B cell (primary cell): ENCODE data around the gene CHRM4. TPM values are rescaled to one million over a fixed set of nuclear protein-coding genes. Genes with fewer than 3 reads are reported as not detected.

ENCODE experiments used
- ATAC-seq: fragments of 200-7000 bp; cut with Tn5 transposase; one replicate; pipeline ENCODE4 v1.10.0; 2021; ENCODE audit warnings: low read depth, mild to moderate bottlenecking, moderate number of reproducible peaks, moderate library complexity
- CTCF ChIA-PET: fragments of 350-600 bp; sonication (Branson Sonifier 250); formaldehyde crosslinking; loops from one replicate; lab custom pipeline; 2021; ENCODE audit warnings: antibody characterized with exemption, inconsistent platforms; lab: Charles Lee
- POLR2A ChIA-PET: fragments of 350-600 bp; sonication (Branson Sonifier 250); formaldehyde crosslinking; loops from one replicate; lab custom pipeline; 2021; ENCODE audit warnings: antibody characterized with exemption; lab: Charles Lee
- DNase-seq: peaks from one replicate; pipeline ENCODE4 v3.0.0; 2013
- H2AFZ ChIP-seq: 2 replicates; pipeline ENCODE4 v1.6.1; 2012; ENCODE audit warnings: mild to moderate bottlenecking, low read depth, low read length; ENCODE audit not compliant: insufficient read depth, poor library complexity, severe bottlenecking
- H3K27ac ChIP-seq, 2 donors: 1 replicate in 1 of 2; 2 replicates in 1 of 2; pipeline ENCODE4 v1.5.1; 2012 to 2013; ENCODE audit warnings: low read length in 2 of 2, mild to moderate bottlenecking in 2 of 2, moderate library complexity in 1 of 2
- H3K27me3 ChIP-seq, 4 experiments: fragments of 200-600 bp in 1 of 4; sonication (generic) in 1 of 4; replicated peaks in 1 of 4; 1 replicate in 2 of 4; 2 replicates in 2 of 4; pipeline versions ENCODE4 v1.6.1 to v1.7.0; 2013 to 2016; ENCODE audit warnings: low read length in 3 of 4, mild to moderate bottlenecking in 2 of 4, mixed read lengths in 1 of 4, moderate library complexity in 1 of 4; ENCODE audit not compliant: insufficient read depth in 4 of 4, control insufficient read depth in 3 of 4; ENCODE audit errors: control extremely low read depth in 1 of 4
- H3K36me3 ChIP-seq, 2 experiments: replicated peaks in 1 of 2; 1 replicate in 1 of 2; 2 replicates in 1 of 2; pipeline versions ENCODE4 v1.6.1 to v1.7.1; 2013; ENCODE audit warnings: low read length in 1 of 2; ENCODE audit not compliant: insufficient read depth in 2 of 2, control insufficient read depth in 1 of 2; ENCODE audit errors: control extremely low read depth in 1 of 2, extremely low read depth in 1 of 2
- H3K4me1 ChIP-seq, 2 donors: fragments of 200-600 bp in 1 of 2; sonication (generic) in 1 of 2; 1 replicate in 1 of 2; 2 replicates in 1 of 2; pipeline versions ENCODE4 v1.5.1 to v1.6.1; 2013 to 2017; ENCODE audit warnings: low read length in 2 of 2; ENCODE audit not compliant: control insufficient read depth in 2 of 2, insufficient read depth in 2 of 2
- H3K4me2 ChIP-seq: replicated peaks from 2 replicates; pipeline ENCODE3; 2012; ENCODE audit warnings: mild to moderate bottlenecking, low read depth, low read length; ENCODE audit not compliant: poor library complexity, severe bottlenecking
- H3K4me3 ChIP-seq, 5 experiments: fragments of 200-600 bp in 1 of 5; sonication (generic) in 1 of 5; 1 replicate in 3 of 5; 2 replicates in 2 of 5; pipeline versions ENCODE4 v1.5.1 to v1.7.0; 2011 to 2016; ENCODE audit warnings: low read length in 4 of 5, mild to moderate bottlenecking in 4 of 5, low read depth in 2 of 5, control low read depth in 1 of 5, moderate library complexity in 1 of 5; ENCODE audit not compliant: insufficient read depth in 1 of 5; ENCODE audit errors: control extremely low read depth in 1 of 5, extremely low read depth in 1 of 5
- H3K79me2 ChIP-seq: fragments of 200-600 bp; sonication (generic); one replicate; pipeline ENCODE4 v1.6.0; 2016; ENCODE audit warnings: low read length; ENCODE audit not compliant: control insufficient read depth, insufficient read depth
- H3K9ac ChIP-seq: fragments of 200-600 bp; sonication (generic); 2 replicates; pipeline ENCODE4 v1.6.1; 2017; ENCODE audit warnings: mild to moderate bottlenecking, low read length, moderate library complexity
- H3K9me3 ChIP-seq, 3 donors: one replicate each; pipeline versions ENCODE4 v1.6.1 to v1.7.1; 2013; ENCODE audit warnings: low read length in 2 of 3; ENCODE audit not compliant: control insufficient read depth in 2 of 3, insufficient read depth in 1 of 3; ENCODE audit errors: control extremely low read depth in 1 of 3
- H4K20me1 ChIP-seq: 2 replicates; pipeline ENCODE4 v1.6.0; 2012; ENCODE audit warnings: mild to moderate bottlenecking, low read length; ENCODE audit not compliant: insufficient read depth, control insufficient read depth, poor library complexity, severe bottlenecking
- H3K27ac Mint-ChIP-seq: one replicate; pipeline ENCODE4 v1.8.0; 2021; ENCODE audit warnings: mixed read lengths
- H3K27me3 Mint-ChIP-seq: one replicate; pipeline ENCODE4 v1.8.0; 2021; ENCODE audit warnings: mixed read lengths
- H3K4me1 Mint-ChIP-seq: one replicate; pipeline ENCODE4 v1.8.0; 2021; ENCODE audit warnings: mixed read lengths
- H3K4me3 Mint-ChIP-seq: one replicate; pipeline ENCODE4 v1.8.0; 2021; ENCODE audit warnings: mixed read lengths
- H3K9me3 Mint-ChIP-seq: one replicate; pipeline ENCODE4 v1.8.0; 2022; ENCODE audit warnings: mixed read lengths; ENCODE audit not compliant: insufficient read depth
- CTCF ChIP-seq: fragments of 200-600 bp; IDR thresholded peaks from one replicate; pipeline ENCODE4 v1.8.0; 2022; ENCODE audit warnings: antibody characterized with exemption, mild to moderate bottlenecking
- EZH2 ChIP-seq: IDR thresholded peaks from 2 replicates; pipeline ENCODE4 v1.6.1; 2012; ENCODE audit warnings: borderline replicate concordance, low read depth, mild to moderate bottlenecking, moderate library complexity, low read length; ENCODE audit not compliant: insufficient read depth, poor library complexity, severe bottlenecking
- WGBS: methylation state at CpG from one replicate; pipeline ENCODE4 v1.1.5; 2013; ENCODE audit warnings: missing lambda C conversion rate; ENCODE audit not compliant: insufficient coverage; 5-methylcytosine and 5-hydroxymethylcytosine counted together
- intact Hi-C: fragments of 100-400 bp; cut with micrococcal nuclease; formaldehyde crosslinking; loops from one replicate; pipeline ENCODE4 v1.10.0; 2022
- polyA plus RNA-seq: library from polyadenylated mRNA; depleted of rRNA; stranded (reverse); fragments of >200 nt; gene quantifications from 2 replicates; pipeline ENCODE4 v1.2.3, GENCODE V29; 2012
- total RNA-seq, 2 donors: library from RNA; stranded (reverse); fragments of 120-200 nt in 1 of 2; gene quantifications; 1 replicate in 1 of 2; 2 replicates in 1 of 2; pipeline versions ENCODE4 v1.2.3 to v1.2.4, GENCODE V29; 2013 to 2022

CHRM4 gene
- total and polyA plus RNA-seq, 2 donors (not counting 1 experiment from before 2014, with no cell fraction given), result 0.49 to 1.4 TPM

- Histone ChIP-seq H4K20me1 (peaks cover 25% of the 10 kb centered on the region), H3K9me3 (no peaks in the 10 kb centered on the region), H3K27ac (no peak overlapping the region), H3K36me3 (no peaks in the 10 kb centered on the region), H3K4me2 (peak overlapping the region; percentile 92), H3K9ac (peak overlapping the region; percentile 66), H3K4me1 (peaks cover 38 to 45% of the 10 kb centered on the region in 2 donors), H2AFZ (peak overlapping the region; percentile 82), H3K79me2 (peaks cover 45% of the 10 kb centered on the region), H3K27me3 (peaks cover 0 to 5% (median 0%) of the 10 kb centered on the region in 4 experiments), H3K4me3 (peak overlapping the region; percentile 22 to 75 (median 55))
- no peak for TF ChIP-seq CTCF
- TF ChIP-seq EZH2, result no peak
- ATAC-seq (no peak), DNase-seq (peak; percentile 32)
- Mint-ChIP-seq H3K4me3 (peak overlapping the region; percentile 91), H3K4me1 (peaks cover 45% of the 10 kb centered on the region), H3K27me3 (peaks cover 7% of the 10 kb centered on the region), H3K9me3 (no peaks in the 10 kb centered on the region), H3K27ac (no peak overlapping the region)
- intact Hi-C loops, result loop anchor here (2.0 to 5.0 kb wide), 4 partner anchors 36 to 541 kb away; partner anchors contain the start of genes MDK, PEX16 and SLC35C1
- ChIA-PET POLR2A (no interaction called here), CTCF (interaction anchor here (0.7 to 2.5 kb wide), 4 partner anchors 14 to 32 kb away, joined by 3 to 7 read pairs (median 3); no protein-coding TSS in a partner anchor)
- 8% methylated on average over 9 of the region's 10 CpGs for WGBS
Measured at GRCh38 chr11:46345881-46346484, 45.6 kb downstream of the CHRM4 start.

- peak overlapping the region; percentile 22 to 75 (median 55) for H3K4me3 ChIP-seq
- H4K20me1 ChIP-seq, result peaks cover 20% of the 10 kb centered on the region
- intact Hi-C loops, result loop anchor here (2.0 to 5.0 kb wide), 3 partner anchors 37 to 428 kb away; partner anchors contain the start of genes MDK and PEX16
- H3K9ac ChIP-seq, result peak overlapping the region; percentile 66
- no peaks in the 10 kb centered on the region for H3K9me3 ChIP-seq
- H3K27ac ChIP-seq, result no peak overlapping the region
- H3K36me3 ChIP-seq, result no peaks in the 10 kb centered on the region
- ChIA-PET POLR2A (no interaction called here), CTCF (interaction anchor here (1.1 to 2.5 kb wide), 3 partner anchors 15 to 29 kb away, joined by 3 to 7 read pairs (median 3); no protein-coding TSS in a partner anchor)
- H3K27me3 Mint-ChIP-seq, result peaks cover 8% of the 10 kb centered on the region
- H3K9me3 Mint-ChIP-seq, result no peaks in the 10 kb centered on the region
- H3K4me3 Mint-ChIP-seq, result peak overlapping the region; percentile 91
- peaks cover 38% of the 10 kb centered on the region for H3K79me2 ChIP-seq
- TF ChIP-seq EZH2 (no peak), CTCF (no peak)
- peak overlapping the region; percentile 57 for H3K27ac Mint-ChIP-seq
- H3K4me1 Mint-ChIP-seq, result peaks cover 45% of the 10 kb centered on the region
- peak overlapping the region; percentile 82 for H2AFZ ChIP-seq
- H3K4me1 ChIP-seq, result peaks cover 38 to 45% of the 10 kb centered on the region in 2 donors
- WGBS, result 6% methylated on average over 17 of the region's 20 CpGs
- DNase-seq, result peak; percentile 48
- no peak for ATAC-seq
- H3K4me2 ChIP-seq, result peak overlapping the region; percentile 92
- H3K27me3 ChIP-seq, result peaks cover 0 to 5% (median 0%) of the 10 kb centered on the region in 4 experiments
Measured at GRCh38 chr11:46345131-46345597, 46.4 kb downstream of the CHRM4 start.
